H1 (cell line): ENCODE results near the gene PXDC1. TPM values are rescaled to one million over a fixed set of nuclear protein-coding genes. Genes with fewer than 3 reads are reported as not detected.

Experiments
- CTCF ChIA-PET: fragments of 300-600 bp; sonication (Branson Sonifier 250); formaldehyde crosslinking; loops from one replicate; lab custom pipeline; 2021; ENCODE audit not compliant: partially characterized antibody; lab: Charles Lee
- POLR2A ChIA-PET: fragments of 300-600 bp; sonication (Branson Sonifier 250); formaldehyde crosslinking; loops from one replicate; lab custom pipeline; 2021; ENCODE audit warnings: inconsistent platforms; ENCODE audit not compliant: partially characterized antibody; lab: Charles Lee
- DNase-seq, 2 experiments: peaks; one replicate each; pipeline versions ENCODE4 v3.0.0 to v3.0.0-alpha.2; 2010 to 2022; ENCODE audit warnings: low spot score in 2 of 2, low read depth in 1 of 2, mixed read lengths in 1 of 2
- FAIRE-seq: peaks from 2 replicates; lab custom pipeline; 2011; peaks lifted over from hg19 to GRCh38; lab: Jason Lieb, UNC
- H2AFZ ChIP-seq: 2 replicates; pipeline ENCODE4 v1.8.1; 2012; ENCODE audit warnings: low read length, inconsistent platforms
- H2AK5ac ChIP-seq: 2 replicates; pipeline ENCODE4 v1.6.1; 2013; ENCODE audit warnings: low read depth, low read length
- H2BK120ac ChIP-seq: replicated peaks from 2 replicates; pipeline ENCODE3; 2013; ENCODE audit warnings: low read depth, low read length, inconsistent platforms
- H2BK12ac ChIP-seq: 2 replicates; pipeline ENCODE4 v1.6.1; 2013; ENCODE audit warnings: low read depth, low read length
- H2BK15ac ChIP-seq: 2 replicates; pipeline ENCODE4 v1.6.1; 2013; ENCODE audit warnings: low read length
- H2BK20ac ChIP-seq: 2 replicates; pipeline ENCODE4 v1.6.1; 2013; ENCODE audit warnings: low read length
- H2BK5ac ChIP-seq: 2 replicates; pipeline ENCODE4 v1.6.1; 2013; ENCODE audit warnings: low read depth, low read length
- H3K14ac ChIP-seq: 2 replicates; pipeline ENCODE4 v1.6.1; 2013; ENCODE audit warnings: inconsistent platforms; ENCODE audit not compliant: insufficient read length
- H3K18ac ChIP-seq: 2 replicates; pipeline ENCODE4 v1.6.1; 2013; ENCODE audit warnings: low read length; ENCODE audit errors: extremely low read depth
- H3K23ac ChIP-seq: 2 replicates; pipeline ENCODE4 v1.6.1; 2013; ENCODE audit warnings: inconsistent platforms; ENCODE audit not compliant: insufficient read length
- H3K23me2 ChIP-seq: 2 replicates; pipeline ENCODE4 v1.6.1; 2013; ENCODE audit warnings: low read depth, low read length
- H3K27ac ChIP-seq: 2 replicates; pipeline ENCODE4 v1.6.1; 2011; ENCODE audit warnings: low read depth, low read length, inconsistent platforms
- H3K27me3 ChIP-seq, 4 experiments: replicated peaks in 1 of 4; 1 replicate in 1 of 4; 2 replicates in 3 of 4; pipeline versions ENCODE4 v1.6.1 to v1.8.1; 2011 to 2013; ENCODE audit warnings: low read length in 3 of 4, mild to moderate bottlenecking in 3 of 4, inconsistent platforms in 2 of 4, mixed read lengths in 2 of 4, moderate library complexity in 1 of 4; ENCODE audit not compliant: control insufficient read depth in 3 of 4, insufficient read depth in 3 of 4; ENCODE audit errors: extremely low read depth in 1 of 4
- H3K36me3 ChIP-seq, 4 experiments: 2 replicates each; pipeline versions ENCODE4 v1.6.1 to v1.8.1; 2011 to 2013; ENCODE audit warnings: mild to moderate bottlenecking in 4 of 4, low read length in 3 of 4, moderate library complexity in 2 of 4, control low read depth in 1 of 4, inconsistent platforms in 1 of 4; ENCODE audit not compliant: insufficient read depth in 4 of 4, control insufficient read depth in 2 of 4
- H3K4ac ChIP-seq: replicated peaks from 2 replicates; pipeline ENCODE3; 2013; ENCODE audit warnings: low read length, low read depth, mixed read lengths, inconsistent platforms; ENCODE audit not compliant: insufficient read length
- H3K4me1 ChIP-seq, 4 experiments: replicated peaks in 1 of 4; 1 replicate in 1 of 4; 2 replicates in 3 of 4; pipeline versions ENCODE4 v1.6.1 to v1.8.1; 2011 to 2013; ENCODE audit warnings: low read length in 3 of 4, inconsistent platforms in 2 of 4, mixed read lengths in 1 of 4; ENCODE audit not compliant: insufficient read depth in 4 of 4, control insufficient read depth in 3 of 4
- H3K4me2 ChIP-seq, 2 experiments: 2 replicates each; pipeline versions ENCODE4 v1.6.1 to v1.8.1; 2011 to 2013; ENCODE audit warnings: low read depth in 2 of 2, low read length in 2 of 2, control low read depth in 1 of 2, inconsistent platforms in 1 of 2, mild to moderate bottlenecking in 1 of 2; ENCODE audit not compliant: insufficient read depth in 1 of 2
- H3K4me3 ChIP-seq, 4 experiments: fragments of 200-600, 300-600 bp in 1 of 4; sonication (generic), shearing (Covaris generic), sonication (Bioruptor Twin) in 1 of 4; 2 replicates each; pipeline versions ENCODE4 v1.5.1 to v1.8.1; 2011 to 2016; ENCODE audit warnings: low read length in 4 of 4, low read depth in 3 of 4, control low read depth in 2 of 4, inconsistent platforms in 2 of 4, mild to moderate bottlenecking in 2 of 4, mixed read lengths in 1 of 4, moderate library complexity in 1 of 4; ENCODE audit not compliant: insufficient read depth in 2 of 4; ENCODE audit errors: extremely low read depth in 1 of 4
- H3K56ac ChIP-seq: replicated peaks from 2 replicates; pipeline ENCODE3; 2013; ENCODE audit warnings: low read depth, mild to moderate bottlenecking, mixed read lengths, low read length, inconsistent platforms; ENCODE audit not compliant: insufficient read length
- H3K79me1 ChIP-seq: 2 replicates; pipeline ENCODE4 v1.6.1; 2013; ENCODE audit warnings: low read depth, low read length, control low read depth
- H3K79me2 ChIP-seq, 2 experiments: 2 replicates each; pipeline versions ENCODE4 v1.6.1 to v1.8.1; 2012 to 2013; ENCODE audit warnings: low read length in 2 of 2, mild to moderate bottlenecking in 2 of 2, inconsistent platforms in 1 of 2; ENCODE audit not compliant: insufficient read depth in 2 of 2, control insufficient read depth in 1 of 2
- H3K9ac ChIP-seq, 4 experiments: replicated peaks in 1 of 4; 1 replicate in 1 of 4; 2 replicates in 3 of 4; pipeline versions ENCODE4 v1.6.1 to v1.8.1; 2011 to 2013; ENCODE audit warnings: low read depth in 3 of 4, low read length in 3 of 4, control low read depth in 2 of 4, mild to moderate bottlenecking in 2 of 4, moderate library complexity in 2 of 4, inconsistent platforms in 1 of 4; ENCODE audit errors: extremely low read depth in 1 of 4
- H3K9me3 ChIP-seq, 2 experiments: 2 replicates each; pipeline versions ENCODE4 v1.6.1 to v1.8.1; 2012 to 2013; ENCODE audit warnings: mild to moderate bottlenecking in 2 of 2, moderate library complexity in 2 of 2, control low read depth in 1 of 2, inconsistent platforms in 1 of 2, low read depth in 1 of 2, low read length in 1 of 2, mixed read lengths in 1 of 2; ENCODE audit not compliant: insufficient read depth in 2 of 2
- H4K20me1 ChIP-seq, 2 experiments: replicated peaks in 1 of 2; 2 replicates each; pipeline versions ENCODE3 to v1.8.1; 2011 to 2013; ENCODE audit warnings: inconsistent platforms in 2 of 2, low read length in 2 of 2, mild to moderate bottlenecking in 1 of 2; ENCODE audit not compliant: insufficient read depth in 2 of 2, control insufficient read depth in 1 of 2
- H4K5ac ChIP-seq: 2 replicates; pipeline ENCODE4 v1.6.1; 2013; ENCODE audit warnings: low read length, low read depth, mixed read lengths, inconsistent platforms; ENCODE audit not compliant: insufficient read length
- H4K8ac ChIP-seq: 2 replicates; pipeline ENCODE4 v1.8.0; 2013; ENCODE audit warnings: mild to moderate bottlenecking, moderate library complexity, low read length, inconsistent platforms; ENCODE audit not compliant: insufficient read depth; ENCODE audit errors: extremely low read depth
- H4K91ac ChIP-seq: replicated peaks from 2 replicates; pipeline ENCODE3; 2013; ENCODE audit warnings: low read length, mixed read lengths, inconsistent platforms; ENCODE audit not compliant: insufficient read length
- CEBPB ChIP-seq: IDR thresholded peaks from 2 replicates; pipeline ENCODE4 v1.6.1; 2012; ENCODE audit warnings: low read depth, low read length
- EZH2 ChIP-seq: fragments of 200-600 bp; sonication (generic); IDR thresholded peaks from 2 replicates; pipeline ENCODE4 v1.7.1; 2012; ENCODE audit warnings: low read depth, mild to moderate bottlenecking, moderate library complexity, low read length, inconsistent platforms; ENCODE audit not compliant: severe bottlenecking
- HDAC6 ChIP-seq: IDR thresholded peaks from one replicate; pipeline ENCODE4 v1.7.1; 2012; ENCODE audit warnings: low read depth, mild to moderate bottlenecking, inconsistent platforms, low read length, moderate library complexity
- MAFK ChIP-seq: IDR thresholded peaks from 2 replicates; pipeline ENCODE4 v1.6.1; 2012; ENCODE audit warnings: low read depth, mild to moderate bottlenecking, improper control_type of control experiment, low read length
- SP2 ChIP-seq: IDR thresholded peaks from 2 replicates; pipeline ENCODE4 v1.6.1; 2012; ENCODE audit warnings: mild to moderate bottlenecking, low read length, inconsistent platforms
- SP4 ChIP-seq: IDR thresholded peaks from 2 replicates; pipeline ENCODE4 v1.6.1; 2012; ENCODE audit warnings: low read length, inconsistent platforms
- TAF1 ChIP-seq: IDR thresholded peaks from 2 replicates; pipeline ENCODE4 v1.6.1; 2011; ENCODE audit warnings: mild to moderate bottlenecking, low read depth, low read length
- TBP ChIP-seq: IDR thresholded peaks from 2 replicates; pipeline ENCODE4 v1.6.1; 2011; ENCODE audit warnings: low read depth, low read length, improper control_type of control experiment
- YY1 ChIP-seq: IDR thresholded peaks from 2 replicates; pipeline ENCODE4 v1.6.1; 2011; ENCODE audit warnings: low read depth, mild to moderate bottlenecking, low read length
- WGBS, 2 experiments: shearing (Covaris generic) in 1 of 2; methylation state at CpG; one replicate each; pipeline versions ENCODE4 v1.1.6 to v1.1.7; 2013 to 2015; ENCODE audit warnings: low lambda C conversion rate in 2 of 2, mixed read lengths in 2 of 2, inconsistent platforms in 1 of 2, low coverage in 1 of 2, missing lambda C conversion rate in 1 of 2; ENCODE audit not compliant: insufficient replicate concordance in 2 of 2, insufficient coverage in 1 of 2, insufficient read length in 1 of 2; ENCODE audit errors: extremely low coverage in 1 of 2, missing lambda C conversion rate in 1 of 2; 5-methylcytosine and 5-hydroxymethylcytosine counted together
- polyA plus RNA-seq, 7 experiments: library from polyadenylated mRNA; depleted of rRNA in 3 of 7; stranded (reverse) in 5 of 7; unstranded in 2 of 7; fragments of >200 nt in 5 of 7; fragments of 200-250 nt in 2 of 7; gene quantifications; 1 replicate in 5 of 7; 2 replicates in 1 of 7; 4 replicates in 1 of 7; pipeline versions ENCODE4 v1.2.1 to v1.2.3, GENCODE V29; 2011 to 2013; ENCODE audit warnings: missing spikeins in 2 of 7, mixed read lengths in 2 of 7
- total RNA-seq: library from RNA; stranded (reverse); fragmentation: NEBNext Ultra II Directional; extraction: Animal tissue kit (Norgen Biotek cat#: 25700); gene quantifications from 2 replicates; pipeline ENCODE4 v1.2.1, GENCODE V29; 2021
- TF ChIP-seq, protein P1 (sequence below): IDR thresholded peaks from 2 replicates; pipeline ENCODE4 v1.6.1; 2012; ENCODE audit warnings: low read length, inconsistent platforms
- TF ChIP-seq, protein P2 (sequence below): IDR thresholded peaks from 2 replicates; pipeline ENCODE4 v1.6.1; 2011; ENCODE audit warnings: low read length, improper control_type of control experiment

Gene PXDC1
- total and polyA plus RNA-seq, 2 of the 8 experiments (the other 6 are each of a cell fraction or from before 2014, with no cell fraction given) = 1.7 to 2.0 TPM

DNA sequence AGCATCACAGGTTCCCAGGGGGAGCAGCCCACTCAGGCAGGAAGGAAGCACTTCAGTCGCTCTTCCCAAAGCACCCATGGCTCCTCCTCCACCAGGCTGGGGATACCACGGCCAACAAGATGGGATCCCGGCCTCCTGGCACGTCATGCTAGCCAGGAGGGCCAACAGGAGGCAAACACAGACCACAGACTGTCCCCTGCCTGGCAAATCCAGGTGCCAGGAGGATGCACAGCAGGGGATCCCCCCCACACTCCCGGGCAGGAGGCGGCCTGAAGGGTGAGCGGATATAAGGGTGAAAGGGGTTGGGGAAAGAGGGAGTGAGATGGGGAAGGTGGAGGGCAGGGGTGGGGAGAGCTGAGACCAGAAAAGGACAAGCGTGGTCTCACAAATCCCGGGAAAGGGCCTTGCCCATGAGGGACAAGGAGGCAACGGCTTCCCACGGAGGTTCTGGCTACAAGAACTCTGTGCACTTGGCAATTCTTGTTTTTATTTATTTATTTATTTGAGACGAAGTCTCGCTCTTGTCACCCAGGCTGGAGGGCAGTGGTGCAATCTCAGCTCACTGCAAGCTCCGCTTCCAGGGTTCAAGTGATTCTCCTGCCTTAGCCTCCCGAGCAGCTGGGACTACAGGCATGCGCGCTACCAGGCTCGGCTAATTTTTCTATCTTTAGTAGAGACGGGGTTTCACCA lies 7.2 kb downstream of the PXDC1 start:
- 78 to 100% methylated on average over 1 to 19 of the region's 19 CpGs for WGBS, 2 experiments
- H2BK120ac ChIP-seq = no peak overlapping the region
- H2BK5ac ChIP-seq = no peak overlapping the region
- no peaks in the 10 kb centered on the region for H3K36me3 ChIP-seq
- H2AFZ ChIP-seq = no peak overlapping the region
- H4K20me1 ChIP-seq = peaks cover 0 to 1% of the 10 kb centered on the region in 2 experiments
- H3K9ac ChIP-seq = no peak overlapping the region
- FAIRE-seq = no peak
- no peak overlapping the region for H3K4me3 ChIP-seq
- ChIA-PET POLR2A (no interaction called here), CTCF (interaction anchor here (0.7 to 8.8 kb wide), 20 partner anchors 11 to 420 kb away, joined by 3 to 82 read pairs (median 6); partner anchors contain the start of gene FAM50B)
- DNase-seq = no peak
- H3K79me1 ChIP-seq = no peaks in the 10 kb centered on the region
- no peak overlapping the region for H4K5ac ChIP-seq
- H3K9me3 ChIP-seq = no peaks in the 10 kb centered on the region
- no peak overlapping the region for H3K18ac ChIP-seq
- H3K23ac ChIP-seq = no peak overlapping the region
- no peak overlapping the region for H3K27ac ChIP-seq
- no peak overlapping the region for H2BK15ac ChIP-seq
- no peak overlapping the region for H3K56ac ChIP-seq
- no peak overlapping the region for H3K4me2 ChIP-seq
- no peak overlapping the region for H2BK20ac ChIP-seq
- H2BK12ac ChIP-seq = peak overlapping the region; percentile 80; the same call in 1 of the 2 replicates
- H3K4ac ChIP-seq = no peak overlapping the region
- H2AK5ac ChIP-seq = no peak overlapping the region
- no peaks in the 10 kb centered on the region for H3K23me2 ChIP-seq
- no peak overlapping the region for H3K14ac ChIP-seq
- H4K8ac ChIP-seq = peak overlapping the region; percentile 71; the same call in 1 of the 2 replicates
- peaks cover 0 to 8% (median 4%) of the 10 kb centered on the region in 4 experiments; a peak in 6 of 7 replicates for H3K4me1 ChIP-seq
- H3K27me3 ChIP-seq = peaks cover 0 to 6% (median 3%) of the 10 kb centered on the region in 4 experiments; a peak in 5 of 7 replicates
- no peaks in the 10 kb centered on the region for H3K79me2 ChIP-seq
- no peak overlapping the region for H4K91ac ChIP-seq
- no peak for TF ChIP-seq YY1
- TF ChIP-seq SP4 = no peak
- TF ChIP-seq TBP = no peak
- TF ChIP-seq, protein P1, sequence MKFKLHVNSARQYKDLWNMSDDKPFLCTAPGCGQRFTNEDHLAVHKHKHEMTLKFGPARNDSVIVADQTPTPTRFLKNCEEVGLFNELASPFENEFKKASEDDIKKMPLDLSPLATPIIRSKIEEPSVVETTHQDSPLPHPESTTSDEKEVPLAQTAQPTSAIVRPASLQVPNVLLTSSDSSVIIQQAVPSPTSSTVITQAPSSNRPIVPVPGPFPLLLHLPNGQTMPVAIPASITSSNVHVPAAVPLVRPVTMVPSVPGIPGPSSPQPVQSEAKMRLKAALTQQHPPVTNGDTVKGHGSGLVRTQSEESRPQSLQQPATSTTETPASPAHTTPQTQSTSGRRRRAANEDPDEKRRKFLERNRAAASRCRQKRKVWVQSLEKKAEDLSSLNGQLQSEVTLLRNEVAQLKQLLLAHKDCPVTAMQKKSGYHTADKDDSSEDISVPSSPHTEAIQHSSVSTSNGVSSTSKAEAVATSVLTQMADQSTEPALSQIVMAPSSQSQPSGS = no peak
- TF ChIP-seq EZH2 = no peak
- TF ChIP-seq SP2 = no peak
- TF ChIP-seq TAF1 = no peak
- TF ChIP-seq MAFK = no peak
- TF ChIP-seq CEBPB = no peak
- TF ChIP-seq HDAC6 = no peak
- TF ChIP-seq, protein P2, sequence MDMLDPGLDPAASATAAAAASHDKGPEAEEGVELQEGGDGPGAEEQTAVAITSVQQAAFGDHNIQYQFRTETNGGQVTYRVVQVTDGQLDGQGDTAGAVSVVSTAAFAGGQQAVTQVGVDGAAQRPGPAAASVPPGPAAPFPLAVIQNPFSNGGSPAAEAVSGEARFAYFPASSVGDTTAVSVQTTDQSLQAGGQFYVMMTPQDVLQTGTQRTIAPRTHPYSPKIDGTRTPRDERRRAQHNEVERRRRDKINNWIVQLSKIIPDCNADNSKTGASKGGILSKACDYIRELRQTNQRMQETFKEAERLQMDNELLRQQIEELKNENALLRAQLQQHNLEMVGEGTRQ = no peak
